HL-60 (cell line): ENCODE measurements around the gene B9D1.

ENCODE experiments used
- POLR2AphosphoS5 ChIP-seq: IDR thresholded peaks from 2 replicates; pipeline ENCODE4 v1.6.1; 2012; ENCODE audit warnings: low read depth
- REST ChIP-seq: IDR thresholded peaks from 2 replicates; pipeline ENCODE4 v1.6.1; 2012; ENCODE audit warnings: low read depth; ENCODE audit not compliant: insufficient replicate concordance
- SPI1 ChIP-seq: IDR thresholded peaks from 2 replicates; pipeline ENCODE4 v1.6.1; 2012; ENCODE audit warnings: low read depth, mild to moderate bottlenecking, borderline replicate concordance
- TF ChIP-seq, protein P1 (sequence below): IDR thresholded peaks from one replicate; pipeline ENCODE4 v1.5.1; 2011; ENCODE audit warnings: low read length, control low read depth, inconsistent platforms; ENCODE audit not compliant: insufficient read depth

DNA sequence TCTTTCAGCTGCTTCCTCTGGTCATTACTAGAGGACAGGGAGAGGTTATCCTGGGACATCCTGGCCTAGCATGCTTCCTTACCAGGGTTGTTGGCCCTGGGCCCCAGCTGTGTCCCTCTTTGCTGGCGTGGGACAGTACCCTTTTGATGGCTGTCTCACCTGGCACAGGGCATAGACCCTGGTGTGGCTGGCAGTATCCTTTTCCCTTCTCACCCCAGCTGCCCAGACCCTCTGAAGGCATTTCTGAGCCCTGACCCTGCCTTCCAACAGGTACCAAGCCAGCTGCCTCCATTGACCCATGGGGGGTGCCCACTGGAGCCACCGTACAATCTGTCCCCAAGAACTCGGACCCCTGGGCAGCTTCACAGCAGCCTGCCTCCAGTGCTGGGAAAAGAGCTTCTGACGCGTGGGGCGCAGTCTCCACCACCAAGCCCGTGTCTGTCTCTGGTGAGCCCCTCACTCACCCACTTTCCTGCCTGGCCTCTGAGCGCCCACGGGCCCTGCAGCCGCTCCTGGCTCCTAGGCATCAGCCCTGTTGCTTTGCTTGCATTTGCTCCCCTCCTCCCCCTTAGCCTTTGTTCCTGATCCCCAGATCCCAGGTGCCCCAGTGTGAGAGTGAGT is 34.0 kb downstream of the B9D1 start:
- TF ChIP-seq, protein P1, sequence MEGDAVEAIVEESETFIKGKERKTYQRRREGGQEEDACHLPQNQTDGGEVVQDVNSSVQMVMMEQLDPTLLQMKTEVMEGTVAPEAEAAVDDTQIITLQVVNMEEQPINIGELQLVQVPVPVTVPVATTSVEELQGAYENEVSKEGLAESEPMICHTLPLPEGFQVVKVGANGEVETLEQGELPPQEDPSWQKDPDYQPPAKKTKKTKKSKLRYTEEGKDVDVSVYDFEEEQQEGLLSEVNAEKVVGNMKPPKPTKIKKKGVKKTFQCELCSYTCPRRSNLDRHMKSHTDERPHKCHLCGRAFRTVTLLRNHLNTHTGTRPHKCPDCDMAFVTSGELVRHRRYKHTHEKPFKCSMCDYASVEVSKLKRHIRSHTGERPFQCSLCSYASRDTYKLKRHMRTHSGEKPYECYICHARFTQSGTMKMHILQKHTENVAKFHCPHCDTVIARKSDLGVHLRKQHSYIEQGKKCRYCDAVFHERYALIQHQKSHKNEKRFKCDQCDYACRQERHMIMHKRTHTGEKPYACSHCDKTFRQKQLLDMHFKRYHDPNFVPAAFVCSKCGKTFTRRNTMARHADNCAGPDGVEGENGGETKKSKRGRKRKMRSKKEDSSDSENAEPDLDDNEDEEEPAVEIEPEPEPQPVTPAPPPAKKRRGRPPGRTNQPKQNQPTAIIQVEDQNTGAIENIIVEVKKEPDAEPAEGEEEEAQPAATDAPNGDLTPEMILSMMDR, result no peak
- TF ChIP-seq POLR2AphosphoS5, result no peak
- TF ChIP-seq SPI1, result no peak
- TF ChIP-seq REST, result no peak
